ENCODE data around the gene PIGT.

DNA sequence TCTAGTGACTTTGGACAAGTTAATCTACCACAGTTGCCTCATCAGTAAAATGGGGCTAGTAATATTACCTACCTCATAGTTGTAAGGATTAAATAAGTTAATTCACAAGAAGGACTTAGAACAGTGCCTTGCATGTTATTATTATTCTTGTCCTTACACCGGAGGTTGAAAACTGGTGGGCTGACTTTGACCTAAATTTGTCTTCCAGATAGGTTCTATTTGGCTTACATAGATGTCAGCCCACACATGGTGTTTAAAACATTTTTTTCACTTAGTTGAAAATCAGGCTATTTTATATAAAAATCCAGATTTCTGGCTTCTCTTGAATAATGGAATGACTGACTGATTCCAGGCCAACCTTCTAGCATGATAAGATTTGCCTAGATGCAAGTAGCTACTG is 49.7 kb upstream of the PIGT start:
- no peak for TF ChIP-seq POLR2A (IDR thresholded peaks at IDR 0.05)
- no peak for TF ChIP-seq CTCF (IDR thresholded peaks at IDR 0.05)

All from uterus (tissue), 2 donors.